Activated naive CD4-positive, alpha-beta T cell treated with anti-CD3 and anti-CD28 coated beads, Interleukin-2, amount 50 U/mL, for 24 hours (primary cell): ENCODE measurements around the gene MMP12.
"Not testable (repeated sequence)": the region's sequence is repeated elsewhere in the genome, so short reads cannot be mapped to it uniquely, and the experiment has no call there.

Experiments
- H3K27ac Mint-ChIP-seq: one replicate; pipeline ENCODE4 v1.8.0; 2021; ENCODE audit warnings: mild to moderate bottlenecking, mixed read lengths
- H3K27me3 Mint-ChIP-seq: one replicate; pipeline ENCODE4 v1.8.0; 2021; ENCODE audit warnings: mixed read lengths
- H3K36me3 Mint-ChIP-seq: one replicate; pipeline ENCODE4 v1.8.0; 2021; ENCODE audit warnings: mixed read lengths
- H3K4me1 Mint-ChIP-seq: one replicate; pipeline ENCODE4 v1.8.0; 2021; ENCODE audit warnings: mixed read lengths
- H3K4me3 Mint-ChIP-seq: one replicate; pipeline ENCODE4 v1.8.0; 2021; ENCODE audit warnings: mild to moderate bottlenecking, mixed read lengths
- H3K9me3 Mint-ChIP-seq: one replicate; pipeline ENCODE4 v1.8.0; 2021; ENCODE audit warnings: mixed read lengths

The MMP12 gene

DNA sequence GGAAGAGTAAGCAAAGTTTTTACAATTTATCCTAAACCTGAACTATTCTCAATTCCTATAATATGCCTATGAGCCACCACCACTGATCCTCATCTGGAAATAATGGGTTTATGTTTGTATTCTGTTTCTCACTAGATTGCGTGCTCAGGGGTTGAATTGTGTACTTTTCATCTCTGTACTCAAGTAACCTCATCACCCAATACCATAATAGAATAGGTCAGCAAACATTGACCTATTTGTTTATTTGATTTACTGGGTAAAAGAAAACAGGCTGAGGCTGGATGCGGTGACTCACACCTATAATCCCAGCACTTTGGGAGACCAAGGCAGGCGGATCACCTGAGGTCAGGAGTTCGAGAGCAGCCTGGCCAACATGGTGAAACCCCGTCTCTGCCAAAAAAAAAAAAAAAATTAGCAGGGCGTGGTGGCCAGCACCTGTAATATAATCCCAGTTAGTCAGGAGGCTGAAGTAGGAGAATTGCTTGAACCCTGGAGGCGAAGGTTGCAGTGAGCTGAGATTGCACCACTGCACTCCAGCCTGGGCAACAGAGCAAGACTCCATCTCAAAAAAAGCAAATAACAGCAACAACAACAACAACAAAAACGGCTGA, 5.3 kb downstream of the MMP12 start:
- H3K9me3 Mint-ChIP-seq, result not testable (repeated sequence)

GRCh38 chr11:102868339-102868738, 6.4 kb downstream of the MMP12 start:
- Mint-ChIP-seq H3K27ac (no peak overlapping the region), H3K4me3 (no peak overlapping the region), H3K4me1 (no peaks in the 10 kb centered on the region), H3K9me3 (no peaks in the 10 kb centered on the region), H3K27me3 (peaks cover 7% of the 10 kb centered on the region), H3K36me3 (no peaks in the 10 kb centered on the region)

More for the DNA sequence above, 5.3 kb downstream of the MMP12 start:
- not testable (repeated sequence) for H3K36me3 Mint-ChIP-seq, H3K4me3 Mint-ChIP-seq, H3K27ac Mint-ChIP-seq, H3K4me1 Mint-ChIP-seq, H3K27me3 Mint-ChIP-seq

DNA sequence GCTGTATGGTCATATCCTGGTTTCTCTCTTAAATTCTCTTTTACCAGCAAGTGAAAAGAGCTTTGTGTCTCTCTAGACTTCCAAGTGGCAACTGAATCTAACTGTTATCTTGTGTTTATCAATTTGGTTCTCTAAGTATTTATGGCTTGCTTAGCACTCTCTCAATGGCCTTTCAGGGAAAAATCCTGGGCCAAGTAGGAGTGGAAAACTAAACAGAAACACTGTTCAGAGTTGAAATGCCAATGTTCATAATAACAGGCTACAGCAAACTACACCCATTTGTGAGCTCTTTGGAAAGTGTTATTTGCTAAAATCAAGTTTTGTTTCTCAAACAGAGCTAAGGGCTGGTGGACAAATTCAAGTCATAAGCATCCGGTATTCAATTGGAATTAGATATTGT, 10.1 kb downstream of the MMP12 start:
- Mint-ChIP-seq H3K36me3 (no peaks in the 10 kb centered on the region), H3K27ac (no peak overlapping the region), H3K9me3 (no peaks in the 10 kb centered on the region), H3K27me3 (peaks cover 9% of the 10 kb centered on the region), H3K4me3 (no peak overlapping the region), H3K4me1 (no peaks in the 10 kb centered on the region)

DNA sequence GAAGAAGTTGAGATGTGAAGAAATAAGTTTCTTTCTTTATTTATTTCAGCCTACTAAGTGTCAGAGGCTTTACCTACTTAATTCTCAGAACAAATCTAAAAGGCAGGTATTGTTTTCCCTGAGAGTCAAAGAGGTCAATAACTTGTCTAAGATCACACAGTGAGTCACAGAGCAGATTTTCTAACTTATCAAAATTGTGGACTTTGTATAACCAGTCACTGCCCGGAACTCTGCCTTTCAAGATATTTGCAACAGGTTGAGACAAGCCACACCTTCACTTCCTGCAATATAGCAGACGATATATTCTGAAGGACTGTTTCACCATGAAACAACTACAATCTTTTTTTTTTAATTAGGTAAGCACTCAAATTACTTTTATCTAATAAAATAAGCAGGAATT, 20.8 kb downstream of the MMP12 start:
- H3K27ac Mint-ChIP-seq, result no peak overlapping the region
- no peaks in the 10 kb centered on the region for H3K9me3 Mint-ChIP-seq
- H3K4me3 Mint-ChIP-seq, result no peak overlapping the region
- H3K36me3 Mint-ChIP-seq, result no peaks in the 10 kb centered on the region
- H3K4me1 Mint-ChIP-seq, result no peaks in the 10 kb centered on the region
- peaks cover 4% of the 10 kb centered on the region for H3K27me3 Mint-ChIP-seq

DNA sequence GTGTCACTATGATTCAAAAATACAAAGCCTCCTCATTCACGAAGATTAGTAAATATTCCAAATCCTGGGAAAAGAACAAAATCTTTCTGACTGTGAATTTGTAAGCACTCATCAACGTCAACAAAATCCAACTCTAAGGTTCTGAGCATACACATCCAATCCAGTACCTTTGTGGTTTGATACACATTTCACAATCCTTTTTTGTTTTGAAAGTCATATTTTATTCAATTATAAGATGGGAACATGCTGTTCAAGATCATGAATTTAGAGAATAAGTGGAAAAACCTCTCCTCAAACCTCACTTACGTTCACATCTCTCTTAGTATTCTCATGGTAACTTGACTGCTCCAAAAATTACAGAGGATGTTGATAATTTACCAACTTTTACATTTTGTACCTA, 21.7 kb downstream of the MMP12 start:
- H3K4me3 Mint-ChIP-seq, result no peak overlapping the region
- H3K4me1 Mint-ChIP-seq, result no peaks in the 10 kb centered on the region
- peaks cover 4% of the 10 kb centered on the region for H3K27me3 Mint-ChIP-seq
- no peaks in the 10 kb centered on the region for H3K36me3 Mint-ChIP-seq
- H3K27ac Mint-ChIP-seq, result no peak overlapping the region
- H3K9me3 Mint-ChIP-seq, result no peaks in the 10 kb centered on the region

GRCh38 chr11:102850973-102851745, 23.6 kb downstream of the MMP12 start:
- Mint-ChIP-seq H3K4me1 (no peaks in the 10 kb centered on the region), H3K9me3 (no peaks in the 10 kb centered on the region), H3K27ac (no peak overlapping the region), H3K36me3 (no peaks in the 10 kb centered on the region), H3K4me3 (no peak overlapping the region), H3K27me3 (peaks cover 6% of the 10 kb centered on the region)

GRCh38 chr11:102849311-102849710, 25.5 kb downstream of the MMP12 start:
- Mint-ChIP-seq H3K27me3 (peaks cover 5% of the 10 kb centered on the region), H3K27ac (no peak overlapping the region)

DNA sequence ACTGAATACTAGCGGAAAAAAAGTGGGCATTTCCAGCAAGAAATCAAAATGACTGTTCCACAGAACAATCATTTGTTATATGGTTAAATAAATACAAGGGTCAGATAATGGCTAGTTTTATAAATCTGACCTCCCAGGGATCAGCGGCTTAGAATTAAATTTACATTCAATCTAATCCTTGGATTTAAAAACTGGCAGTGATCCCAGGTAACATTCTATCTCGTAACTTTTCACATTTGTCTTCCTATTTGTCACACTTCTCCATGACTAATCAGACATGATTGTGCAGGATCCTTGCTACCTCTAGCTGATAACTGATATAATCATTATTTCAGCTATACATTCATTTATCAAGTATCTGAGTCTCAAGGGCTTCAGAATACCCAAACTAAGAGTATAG, 28.5 kb downstream of the MMP12 start:
- no peaks in the 10 kb centered on the region for H3K9me3 Mint-ChIP-seq
- no peaks in the 10 kb centered on the region for H3K36me3 Mint-ChIP-seq
- H3K4me1 Mint-ChIP-seq, result no peaks in the 10 kb centered on the region
- H3K27ac Mint-ChIP-seq, result no peak overlapping the region
- no peak overlapping the region for H3K4me3 Mint-ChIP-seq
- H3K27me3 Mint-ChIP-seq, result peaks cover 3% of the 10 kb centered on the region

More at GRCh38 chr11:102849311-102849710, 25.5 kb downstream of the MMP12 start:
- Mint-ChIP-seq H3K36me3 (no peaks in the 10 kb centered on the region), H3K9me3 (no peaks in the 10 kb centered on the region), H3K4me1 (no peaks in the 10 kb centered on the region), H3K4me3 (no peak overlapping the region)

GRCh38 chr11:102843489-102843888, 31.3 kb downstream of the MMP12 start, which contains the start of gene MMP3:
TSS of gene MMP3 (minus strand) at chr11:102843609. CDS start at chr11:102843546, 63 bp downstream.
- H3K27me3 Mint-ChIP-seq, result peaks cover 3% of the 10 kb centered on the region
- no peak within 1 kb of the TSS for H3K27ac Mint-ChIP-seq
- no peaks in the 10 kb centered on the region for H3K36me3 Mint-ChIP-seq
- no peak within 1 kb of the TSS for H3K4me3 Mint-ChIP-seq
- H3K4me1 Mint-ChIP-seq, result no peaks in the 10 kb centered on the region
- no peaks in the 10 kb centered on the region for H3K9me3 Mint-ChIP-seq

DNA sequence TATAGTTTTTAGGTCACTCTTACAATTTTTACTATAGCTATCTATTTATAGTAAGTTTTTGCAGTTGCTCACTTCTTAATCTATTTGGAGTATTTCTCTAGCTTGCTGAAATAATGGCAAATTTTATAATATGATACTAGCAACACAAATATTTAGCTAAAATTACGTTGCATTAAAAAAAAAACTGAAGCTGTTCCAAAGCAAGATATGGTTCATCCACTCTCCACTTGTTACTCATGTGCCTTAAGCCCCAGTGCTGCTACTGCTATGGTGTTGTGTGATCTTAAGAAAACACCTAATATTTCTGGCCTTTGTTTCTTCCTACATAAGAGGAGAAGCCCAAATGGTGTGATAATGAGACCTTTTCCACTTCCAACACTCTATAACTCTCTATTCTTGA, 31.9 kb downstream of the MMP12 start:
- H3K27ac Mint-ChIP-seq, result no peak overlapping the region
- no peaks in the 10 kb centered on the region for H3K36me3 Mint-ChIP-seq
- no peak overlapping the region for H3K4me3 Mint-ChIP-seq
- no peaks in the 10 kb centered on the region for H3K4me1 Mint-ChIP-seq
- no peaks in the 10 kb centered on the region for H3K9me3 Mint-ChIP-seq
- peaks cover 3% of the 10 kb centered on the region for H3K27me3 Mint-ChIP-seq

GRCh38 chr11:102840018-102840417, 34.8 kb downstream of the MMP12 start:
- Mint-ChIP-seq H3K4me3 (no peak overlapping the region), H3K27me3 (no peaks in the 10 kb centered on the region), H3K9me3 (no peaks in the 10 kb centered on the region), H3K27ac (no peak overlapping the region), H3K36me3 (no peaks in the 10 kb centered on the region), H3K4me1 (no peaks in the 10 kb centered on the region)

- Mint-ChIP-seq H3K27me3 (no peaks in the 10 kb centered on the region), H3K9me3 (no peaks in the 10 kb centered on the region), H3K36me3 (no peaks in the 10 kb centered on the region), H3K4me1 (no peaks in the 10 kb centered on the region), H3K27ac (no peak overlapping the region), H3K4me3 (no peak overlapping the region)
These were observed 37.1 kb downstream of the MMP12 start for GRCh38 chr11:102837646-102838045.

DNA sequence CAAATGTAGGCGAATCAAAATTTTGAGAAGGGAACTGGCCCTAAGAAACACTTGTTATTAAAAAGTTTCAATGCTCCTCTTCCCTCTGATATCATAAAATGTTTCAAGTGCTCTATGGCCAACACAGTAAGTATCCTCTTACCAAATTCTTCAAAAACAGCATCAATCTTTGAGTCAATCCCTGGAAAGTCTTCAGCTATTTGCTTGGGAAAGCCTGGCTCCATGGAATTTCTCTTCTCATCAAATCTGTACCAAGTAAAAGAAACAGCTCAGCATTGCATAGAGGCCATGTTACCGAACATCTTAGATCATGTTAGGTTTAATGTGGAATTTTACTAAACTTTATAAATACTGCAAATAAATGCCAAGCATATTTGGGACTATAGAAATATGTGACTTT, 37.6 kb downstream of the MMP12 start:
- peaks cover 3% of the 10 kb centered on the region for H3K27me3 Mint-ChIP-seq
- H3K36me3 Mint-ChIP-seq, result no peaks in the 10 kb centered on the region
- no peaks in the 10 kb centered on the region for H3K9me3 Mint-ChIP-seq
- H3K27ac Mint-ChIP-seq, result no peak overlapping the region
- H3K4me1 Mint-ChIP-seq, result no peaks in the 10 kb centered on the region
- H3K4me3 Mint-ChIP-seq, result no peak overlapping the region

- H3K27ac Mint-ChIP-seq, result no peak overlapping the region
- H3K36me3 Mint-ChIP-seq, result no peaks in the 10 kb centered on the region
- no peaks in the 10 kb centered on the region for H3K9me3 Mint-ChIP-seq
- H3K27me3 Mint-ChIP-seq, result peaks cover 6% of the 10 kb centered on the region
- no peak overlapping the region for H3K4me3 Mint-ChIP-seq
- no peaks in the 10 kb centered on the region for H3K4me1 Mint-ChIP-seq
These were observed 38.4 kb downstream of the MMP12 start for GRCh38 chr11:102836290-102836875.

- no peak overlapping the region for H3K27ac Mint-ChIP-seq
- no peaks in the 10 kb centered on the region for H3K4me1 Mint-ChIP-seq
- H3K9me3 Mint-ChIP-seq, result no peaks in the 10 kb centered on the region
- peaks cover 16% of the 10 kb centered on the region for H3K27me3 Mint-ChIP-seq
- H3K4me3 Mint-ChIP-seq, result no peak overlapping the region
- H3K36me3 Mint-ChIP-seq, result no peaks in the 10 kb centered on the region
These were observed 41.1 kb downstream of the MMP12 start for GRCh38 chr11:102833731-102834130.

- Mint-ChIP-seq H3K36me3 (no peaks in the 10 kb centered on the region), H3K27ac (no peak overlapping the region), H3K9me3 (no peaks in the 10 kb centered on the region), H3K27me3 (peaks cover 16% of the 10 kb centered on the region), H3K4me1 (no peaks in the 10 kb centered on the region), H3K4me3 (no peak overlapping the region)
These were observed 42.2 kb downstream of the MMP12 start for GRCh38 chr11:102832612-102833011.
